ENCODE results near the gene SPATA2. TPM values are rescaled to one million over a fixed set of nuclear protein-coding genes. Genes with fewer than 3 reads are reported as not detected.
"Not testable (repeated sequence)": the region's sequence is repeated elsewhere in the genome, so short reads cannot be mapped to it uniquely, and the experiment has no call there.

SPATA2 gene
- 6.2 TPM for total RNA-seq

- Histone ChIP-seq H3K4me3 (ENCODE audit: low read length) (peak within 1 kb of the TSS; percentile 86), H3K4me1 (ENCODE audit: insufficient read depth, low read length) (peaks cover 35% of the 10 kb centered on the region), H3K27me3 (ENCODE audit: insufficient read depth, low read length) (no peaks in the 10 kb centered on the region), H3K9me3 (ENCODE audit: low read depth, low read length) (no peaks in the 10 kb centered on the region)
These were observed at the start of gene SPATA2 for GRCh38 chr20:49915380-49916145. Gene SPATA2, minus strand, starts transcription at chr20:49915529. Its CDS starts 7,039 bp downstream, at chr20:49908490.

- Histone ChIP-seq H3K4me1 (ENCODE audit: insufficient read depth, low read length) (peaks cover 5% of the 10 kb centered on the region), H3K27me3 (ENCODE audit: insufficient read depth, low read length) (no peaks in the 10 kb centered on the region), H3K9me3 (ENCODE audit: low read depth, low read length) (no peaks in the 10 kb centered on the region), H3K4me3 (ENCODE audit: low read length) (no peak overlapping the region)
These were observed 46.1 kb upstream of the SPATA2 start for GRCh38 chr20:49961413-49961812.

- H3K27me3 ChIP-seq (ENCODE audit: insufficient read depth, low read length): not testable (repeated sequence)
These were observed 42.0 kb upstream of the SPATA2 start for GRCh38 chr20:49957089-49957938.

GRCh38 chr20:49956689-49957088, 41.4 kb upstream of the SPATA2 start:
- Histone ChIP-seq H3K4me1 (ENCODE audit: insufficient read depth, low read length) (no peaks in the 10 kb centered on the region), H3K27me3 (ENCODE audit: insufficient read depth, low read length) (no peaks in the 10 kb centered on the region), H3K4me3 (ENCODE audit: low read length) (no peak overlapping the region), H3K9me3 (ENCODE audit: low read depth, low read length) (no peaks in the 10 kb centered on the region)

More at GRCh38 chr20:49957089-49957938, 42.0 kb upstream of the SPATA2 start:
- not testable (repeated sequence) for H3K4me3 ChIP-seq (ENCODE audit: low read length); H3K4me1 ChIP-seq (ENCODE audit: insufficient read depth, low read length); H3K9me3 ChIP-seq (ENCODE audit: low read depth, low read length)

GRCh38 chr20:49955830-49956396, 40.6 kb upstream of the SPATA2 start:
- H3K9me3 ChIP-seq (ENCODE audit: low read depth, low read length); H3K27me3 ChIP-seq (ENCODE audit: insufficient read depth, low read length); H3K4me3 ChIP-seq (ENCODE audit: low read length); H3K4me1 ChIP-seq (ENCODE audit: insufficient read depth, low read length): not testable (repeated sequence)

- H3K4me1 ChIP-seq (ENCODE audit: insufficient read depth, low read length): no peaks in the 10 kb centered on the region
- H3K9me3 ChIP-seq (ENCODE audit: low read depth, low read length): no peaks in the 10 kb centered on the region
- H3K4me3 ChIP-seq (ENCODE audit: low read length): no peak overlapping the region
- no peaks in the 10 kb centered on the region for H3K27me3 ChIP-seq (ENCODE audit: insufficient read depth, low read length)
These were observed 39.8 kb upstream of the SPATA2 start for GRCh38 chr20:49955167-49955566.

GRCh38 chr20:49951151-49951550, 35.8 kb upstream of the SPATA2 start:
- no peaks in the 10 kb centered on the region for H3K4me1 ChIP-seq (ENCODE audit: insufficient read depth, low read length)
- no peaks in the 10 kb centered on the region for H3K9me3 ChIP-seq (ENCODE audit: low read depth, low read length)
- no peaks in the 10 kb centered on the region for H3K27me3 ChIP-seq (ENCODE audit: insufficient read depth, low read length)
- no peak overlapping the region for H3K4me3 ChIP-seq (ENCODE audit: low read length)

- no peak overlapping the region for H3K4me3 ChIP-seq (ENCODE audit: low read length)
- no peaks in the 10 kb centered on the region for H3K27me3 ChIP-seq (ENCODE audit: insufficient read depth, low read length)
- no peaks in the 10 kb centered on the region for H3K4me1 ChIP-seq (ENCODE audit: insufficient read depth, low read length)
- H3K9me3 ChIP-seq (ENCODE audit: low read depth, low read length): no peaks in the 10 kb centered on the region
These were observed 33.6 kb upstream of the SPATA2 start for GRCh38 chr20:49948809-49949507.

- H3K9me3 ChIP-seq (ENCODE audit: low read depth, low read length): no peaks in the 10 kb centered on the region
- H3K27me3 ChIP-seq (ENCODE audit: insufficient read depth, low read length): no peaks in the 10 kb centered on the region
These were observed 32.8 kb upstream of the SPATA2 start for GRCh38 chr20:49948178-49948577.

GRCh38 chr20:49945701-49946477, 30.6 kb upstream of the SPATA2 start:
- Histone ChIP-seq H3K4me1 (ENCODE audit: insufficient read depth, low read length) (no peaks in the 10 kb centered on the region), H3K27me3 (ENCODE audit: insufficient read depth, low read length) (no peaks in the 10 kb centered on the region)

More at GRCh38 chr20:49948178-49948577, 32.8 kb upstream of the SPATA2 start:
- no peak overlapping the region for H3K4me3 ChIP-seq (ENCODE audit: low read length)
- no peaks in the 10 kb centered on the region for H3K4me1 ChIP-seq (ENCODE audit: insufficient read depth, low read length)

GRCh38 chr20:49945306-49945700, 30.0 kb upstream of the SPATA2 start:
- H3K4me1 ChIP-seq (ENCODE audit: insufficient read depth, low read length): no peaks in the 10 kb centered on the region

More at GRCh38 chr20:49945701-49946477, 30.6 kb upstream of the SPATA2 start:
- Histone ChIP-seq H3K4me3 (ENCODE audit: low read length) (no peak overlapping the region), H3K9me3 (ENCODE audit: low read depth, low read length) (no peaks in the 10 kb centered on the region)

GRCh38 chr20:49942942-49943341, 27.6 kb upstream of the SPATA2 start:
- Histone ChIP-seq H3K27me3 (ENCODE audit: insufficient read depth, low read length) (no peaks in the 10 kb centered on the region), H3K4me1 (ENCODE audit: insufficient read depth, low read length) (peaks cover 20% of the 10 kb centered on the region), H3K9me3 (ENCODE audit: low read depth, low read length) (no peaks in the 10 kb centered on the region), H3K4me3 (ENCODE audit: low read length) (no peak overlapping the region)

More at GRCh38 chr20:49945306-49945700, 30.0 kb upstream of the SPATA2 start:
- Histone ChIP-seq H3K27me3 (ENCODE audit: insufficient read depth, low read length) (no peaks in the 10 kb centered on the region), H3K9me3 (ENCODE audit: low read depth, low read length) (no peaks in the 10 kb centered on the region), H3K4me3 (ENCODE audit: low read length) (no peak overlapping the region)

- H3K4me1 ChIP-seq (ENCODE audit: insufficient read depth, low read length): peaks cover 27% of the 10 kb centered on the region
- H3K4me3 ChIP-seq (ENCODE audit: low read length): no peak overlapping the region
- no peaks in the 10 kb centered on the region for H3K27me3 ChIP-seq (ENCODE audit: insufficient read depth, low read length)
- no peaks in the 10 kb centered on the region for H3K9me3 ChIP-seq (ENCODE audit: low read depth, low read length)
These were observed 27.0 kb upstream of the SPATA2 start for GRCh38 chr20:49942303-49942702.

GRCh38 chr20:49941456-49941855, 26.1 kb upstream of the SPATA2 start:
- H3K9me3 ChIP-seq (ENCODE audit: low read depth, low read length): no peaks in the 10 kb centered on the region
- peaks cover 33% of the 10 kb centered on the region for H3K4me1 ChIP-seq (ENCODE audit: insufficient read depth, low read length)
- no peaks in the 10 kb centered on the region for H3K27me3 ChIP-seq (ENCODE audit: insufficient read depth, low read length)
- H3K4me3 ChIP-seq (ENCODE audit: low read length): no peak overlapping the region
